Neural cell (in vitro differentiated cells): ENCODE measurements around the gene IL10RB.

Experiments used
- CTCF ChIP-seq: fragments of 450-650 bp; IDR thresholded peaks from 2 replicates; pipeline ENCODE4 v1.5.1; 2014; ENCODE audit warnings: antibody characterized with exemption, mild to moderate bottlenecking, moderate library complexity; ENCODE audit not compliant: poor library complexity, severe bottlenecking
- EP300 ChIP-seq: fragments of 450-650 bp; conservative IDR thresholded peaks from 2 replicates; pipeline ENCODE4 v1.6.1; 2014; ENCODE audit warnings: antibody characterized with exemption, mild to moderate bottlenecking, moderate library complexity; ENCODE audit not compliant: poor library complexity, severe bottlenecking

DNA sequence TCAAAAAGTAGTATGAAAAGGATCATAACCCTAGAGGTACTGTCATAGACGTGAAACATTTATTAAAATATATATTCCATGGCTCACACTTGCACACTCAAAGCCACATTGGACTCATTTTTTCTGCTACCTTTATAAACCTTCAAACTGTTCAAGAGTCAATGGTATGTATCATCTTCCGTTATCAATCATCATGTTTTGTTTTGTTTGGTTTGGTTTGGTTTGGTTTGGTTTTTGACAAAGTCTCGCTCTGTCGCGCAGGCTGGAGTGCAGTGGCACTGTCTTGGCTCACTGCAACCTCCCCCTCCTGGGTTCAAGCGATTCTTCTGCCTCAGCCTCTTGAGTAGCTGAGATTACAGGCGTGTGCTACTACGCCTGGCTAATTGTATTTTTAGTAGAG is 34.6 kb upstream of the IL10RB start:
- TF ChIP-seq CTCF (no peak), EP300 (no peak)
